H9 (cell line): ENCODE results near the gene SAXO1. TPM values are rescaled to one million over a fixed set of nuclear protein-coding genes. Genes with fewer than 3 reads are reported as not detected.

Experiments used
- DNase-seq: peaks from one replicate; pipeline ENCODE4 v3.0.0-alpha.2; 2017
- H2AFZ ChIP-seq: one replicate; pipeline ENCODE4 v1.6.1; 2013; ENCODE audit warnings: mild to moderate bottlenecking, low read length, control low read depth, moderate library complexity
- H2AK5ac ChIP-seq: 2 replicates; pipeline ENCODE4 v1.6.1; 2013; ENCODE audit warnings: low read length, control low read depth, mixed read lengths; ENCODE audit not compliant: insufficient read length
- H2BK120ac ChIP-seq: one replicate; pipeline ENCODE4 v1.6.1; 2013; ENCODE audit warnings: low read depth, mild to moderate bottlenecking, low read length, control low read depth, inconsistent platforms; ENCODE audit not compliant: poor library complexity, severe bottlenecking
- H2BK12ac ChIP-seq: 2 replicates; pipeline ENCODE4 v1.6.1; 2013; ENCODE audit warnings: low read length, control low read depth, mixed read lengths, low read depth; ENCODE audit not compliant: insufficient read length
- H2BK15ac ChIP-seq: 2 replicates; pipeline ENCODE4 v1.6.1; 2013; ENCODE audit warnings: low read depth, low read length, control low read depth
- H2BK20ac ChIP-seq: one replicate; pipeline ENCODE4 v1.6.1; 2013; ENCODE audit warnings: low read depth, mild to moderate bottlenecking, low read length, control low read depth, inconsistent platforms; ENCODE audit not compliant: poor library complexity, severe bottlenecking
- H2BK5ac ChIP-seq: 2 replicates; pipeline ENCODE4 v1.6.1; 2013; ENCODE audit warnings: low read length, control low read depth, mixed read lengths; ENCODE audit not compliant: insufficient read length
- H3K14ac ChIP-seq: 2 replicates; pipeline ENCODE4 v1.6.1; 2013; ENCODE audit warnings: low read length, control low read depth; ENCODE audit not compliant: insufficient read depth
- H3K18ac ChIP-seq: 2 replicates; pipeline ENCODE4 v1.6.1; 2013; ENCODE audit warnings: low read depth, mild to moderate bottlenecking, mixed read lengths, low read length, control low read depth; ENCODE audit not compliant: insufficient read length
- H3K23ac ChIP-seq: 2 replicates; pipeline ENCODE4 v1.6.1; 2013; ENCODE audit warnings: low read length, control low read depth, mixed read lengths, low read depth; ENCODE audit not compliant: insufficient read length
- H3K23me2 ChIP-seq: 2 replicates; pipeline ENCODE4 v1.6.1; 2013; ENCODE audit warnings: low read depth, mild to moderate bottlenecking, mixed read lengths, low read length, control low read depth; ENCODE audit not compliant: insufficient read length, poor library complexity, severe bottlenecking
- H3K27ac ChIP-seq: 2 replicates; pipeline ENCODE4 v1.5.1; 2013; ENCODE audit warnings: low read length, control low read depth, mixed read lengths, low read depth; ENCODE audit not compliant: insufficient read length
- H3K27me3 ChIP-seq: 2 replicates; pipeline ENCODE4 v1.6.1; 2013; ENCODE audit warnings: low read length, control low read depth, inconsistent platforms; ENCODE audit not compliant: insufficient read depth
- H3K4ac ChIP-seq: 2 replicates; pipeline ENCODE4 v1.6.1; 2013; ENCODE audit warnings: low read depth, mild to moderate bottlenecking, control low read depth, inconsistent platforms, low read length, moderate library complexity
- H3K4me1 ChIP-seq: 2 replicates; pipeline ENCODE4 v1.6.1; 2013; ENCODE audit warnings: low read length, control low read depth, inconsistent platforms; ENCODE audit not compliant: insufficient read depth
- H3K4me2 ChIP-seq: 2 replicates; pipeline ENCODE4 v1.6.1; 2013; ENCODE audit warnings: low read length, control low read depth, mixed read lengths; ENCODE audit not compliant: insufficient read length, insufficient read depth
- H3K56ac ChIP-seq: 2 replicates; pipeline ENCODE4 v1.6.1; 2013; ENCODE audit warnings: low read depth, mild to moderate bottlenecking, mixed read lengths, low read length, control low read depth; ENCODE audit not compliant: insufficient read length
- H3K79me1 ChIP-seq: 2 replicates; pipeline ENCODE4 v1.6.1; 2013; ENCODE audit warnings: low read depth, mild to moderate bottlenecking, moderate library complexity, low read length, control low read depth, inconsistent platforms; ENCODE audit not compliant: insufficient read depth, poor library complexity, severe bottlenecking
- H3K79me2 ChIP-seq: 2 replicates; pipeline ENCODE4 v1.6.1; 2013; ENCODE audit warnings: low read length, control low read depth, inconsistent platforms; ENCODE audit not compliant: insufficient read depth
- H3K9ac ChIP-seq: 2 replicates; pipeline ENCODE4 v1.6.1; 2013; ENCODE audit warnings: low read length, control low read depth, mixed read lengths; ENCODE audit not compliant: insufficient read length; ENCODE audit errors: extremely low read depth
- H3K9me3 ChIP-seq: one replicate; pipeline ENCODE4 v1.6.1; 2013; ENCODE audit warnings: low read depth, low read length, inconsistent platforms; ENCODE audit not compliant: control insufficient read depth
- H3T11ph ChIP-seq: one replicate; pipeline ENCODE4 v1.6.1; 2013; ENCODE audit warnings: mild to moderate bottlenecking, low read length, control low read depth, inconsistent platforms
- H4K20me1 ChIP-seq: one replicate; pipeline ENCODE4 v1.6.1; 2013; ENCODE audit not compliant: control insufficient read depth, insufficient read length, insufficient read depth
- H4K5ac ChIP-seq: 2 replicates; pipeline ENCODE4 v1.6.1; 2013; ENCODE audit warnings: low read depth, mild to moderate bottlenecking, mixed read lengths, low read length, control low read depth; ENCODE audit not compliant: insufficient read length
- H4K8ac ChIP-seq: replicated peaks from 2 replicates; pipeline ENCODE4 v1.6.1; 2013; ENCODE audit warnings: low read length, control low read depth, mixed read lengths, low read depth; ENCODE audit not compliant: insufficient read length
- H4K91ac ChIP-seq: 2 replicates; pipeline ENCODE4 v1.6.1; 2013; ENCODE audit warnings: low read depth, mild to moderate bottlenecking, moderate library complexity, mixed read lengths, low read length, control low read depth; ENCODE audit not compliant: insufficient read length
- H3K27ac Mint-ChIP-seq, 3 experiments: 2 replicates in 2 of 3; 3 replicates in 1 of 3; pipeline ENCODE4 v1.8.0; 2020 to 2021; ENCODE audit warnings: mixed read lengths in 3 of 3, mild to moderate bottlenecking in 1 of 3, moderate library complexity in 1 of 3
- H3K27me3 Mint-ChIP-seq: 2 replicates; pipeline ENCODE4 v1.8.0; 2021; ENCODE audit warnings: low read depth, mild to moderate bottlenecking, moderate library complexity, mixed read lengths
- H3K36me3 Mint-ChIP-seq, 3 experiments: 2 replicates in 2 of 3; 3 replicates in 1 of 3; pipeline ENCODE4 v1.8.0; 2020 to 2021; ENCODE audit warnings: low read depth in 3 of 3, mixed read lengths in 3 of 3; ENCODE audit not compliant: insufficient read depth in 1 of 3
- H3K4me1 Mint-ChIP-seq, 2 experiments: 2 replicates each; pipeline ENCODE4 v1.8.0; 2020; ENCODE audit warnings: mixed read lengths in 2 of 2
- H3K4me3 Mint-ChIP-seq, 2 experiments: 2 replicates in 1 of 2; 3 replicates in 1 of 2; pipeline ENCODE4 v1.8.0; 2020 to 2021; ENCODE audit warnings: mild to moderate bottlenecking in 2 of 2, mixed read lengths in 2 of 2, moderate library complexity in 1 of 2
- H3K9me3 Mint-ChIP-seq, 2 experiments: 2 replicates in 1 of 2; 3 replicates in 1 of 2; pipeline ENCODE4 v1.8.0; 2020; ENCODE audit warnings: mild to moderate bottlenecking in 2 of 2, mixed read lengths in 2 of 2, moderate library complexity in 1 of 2
- WGBS: extraction: QIAGEN DNeasy Blood & Tissue Kit; methylation state at CpG from one replicate; pipeline ENCODE4 v1.1.7; 2013; ENCODE audit warnings: missing lambda C conversion rate, low lambda C conversion rate, mixed read lengths; ENCODE audit not compliant: insufficient read length; ENCODE audit errors: extremely low coverage; 5-methylcytosine and 5-hydroxymethylcytosine counted together
- total RNA-seq: library from RNA; stranded (reverse); gene quantifications from 2 replicates; pipeline ENCODE4 v1.2.1, GENCODE V29; 2021
- TF ChIP-seq, protein P1 (sequence below): fragments of 200-600 bp; sonication (generic); conservative IDR thresholded peaks from 3 replicates; pipeline ENCODE4 v1.8.0; 2021; ENCODE audit warnings: antibody characterized with exemption, mild to moderate bottlenecking

The SAXO1 gene
- total RNA-seq, 1 experiment from 2014 or later: 0.09 TPM

- no peak overlapping the region for H2BK5ac ChIP-seq
- H2AFZ ChIP-seq: no peak overlapping the region
- no peak overlapping the region for H2BK120ac ChIP-seq
- H3K9ac ChIP-seq: no peak overlapping the region
- H3K79me2 ChIP-seq: no peaks in the 10 kb centered on the region
- H4K5ac ChIP-seq: no peak overlapping the region
- no peaks in the 10 kb centered on the region for H3K36me3 Mint-ChIP-seq
- H3K27ac Mint-ChIP-seq: no peak overlapping the region
- H3T11ph ChIP-seq: no peak overlapping the region
- no peaks in the 10 kb centered on the region for H3K79me1 ChIP-seq
- H4K8ac ChIP-seq: no peak overlapping the region
- no peak overlapping the region for H3K4ac ChIP-seq
- H3K23me2 ChIP-seq: no peaks in the 10 kb centered on the region
- no peaks in the 10 kb centered on the region for H3K9me3 ChIP-seq
- no peaks in the 10 kb centered on the region for H3K9me3 Mint-ChIP-seq
- DNase-seq: no peak
- TF ChIP-seq, protein P1, sequence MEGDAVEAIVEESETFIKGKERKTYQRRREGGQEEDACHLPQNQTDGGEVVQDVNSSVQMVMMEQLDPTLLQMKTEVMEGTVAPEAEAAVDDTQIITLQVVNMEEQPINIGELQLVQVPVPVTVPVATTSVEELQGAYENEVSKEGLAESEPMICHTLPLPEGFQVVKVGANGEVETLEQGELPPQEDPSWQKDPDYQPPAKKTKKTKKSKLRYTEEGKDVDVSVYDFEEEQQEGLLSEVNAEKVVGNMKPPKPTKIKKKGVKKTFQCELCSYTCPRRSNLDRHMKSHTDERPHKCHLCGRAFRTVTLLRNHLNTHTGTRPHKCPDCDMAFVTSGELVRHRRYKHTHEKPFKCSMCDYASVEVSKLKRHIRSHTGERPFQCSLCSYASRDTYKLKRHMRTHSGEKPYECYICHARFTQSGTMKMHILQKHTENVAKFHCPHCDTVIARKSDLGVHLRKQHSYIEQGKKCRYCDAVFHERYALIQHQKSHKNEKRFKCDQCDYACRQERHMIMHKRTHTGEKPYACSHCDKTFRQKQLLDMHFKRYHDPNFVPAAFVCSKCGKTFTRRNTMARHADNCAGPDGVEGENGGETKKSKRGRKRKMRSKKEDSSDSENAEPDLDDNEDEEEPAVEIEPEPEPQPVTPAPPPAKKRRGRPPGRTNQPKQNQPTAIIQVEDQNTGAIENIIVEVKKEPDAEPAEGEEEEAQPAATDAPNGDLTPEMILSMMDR: no peak
- H3K18ac ChIP-seq: no peak overlapping the region
- H3K4me1 Mint-ChIP-seq: peaks cover 22 to 31% of the 10 kb centered on the region in 2 experiments
- no peak overlapping the region for H3K14ac ChIP-seq
- H2BK15ac ChIP-seq: no peak overlapping the region
- H3K27me3 ChIP-seq: no peaks in the 10 kb centered on the region
- no peak overlapping the region for H3K4me3 Mint-ChIP-seq
- H3K27me3 Mint-ChIP-seq: peaks cover 2% of the 10 kb centered on the region; the same call in 1 of the 2 replicates
- H2BK20ac ChIP-seq: no peak overlapping the region
- no peak overlapping the region for H2BK12ac ChIP-seq
- no CpG with 5 or more reads among the region's 2 CpGs for WGBS
- no peak overlapping the region for H3K23ac ChIP-seq
- H4K91ac ChIP-seq: no peak overlapping the region
- no peak overlapping the region for H2AK5ac ChIP-seq
- no peak overlapping the region for H3K56ac ChIP-seq
- no peak overlapping the region for H3K27ac ChIP-seq
- no peaks in the 10 kb centered on the region for H4K20me1 ChIP-seq
- H3K4me1 ChIP-seq: no peaks in the 10 kb centered on the region; the same call in 1 of the 2 replicates
- no peak overlapping the region for H3K4me2 ChIP-seq
Observed at GRCh38 chr9:18910435-18910834, 122.6 kb downstream of the SAXO1 start.
